GM12801 (cell line): Measurements from ENCODE around the gene AHNAK2.

ENCODE experiments used
- CTCF ChIP-seq: IDR thresholded peaks from one replicate; pipeline ENCODE4 v1.5.1; 2011; ENCODE audit warnings: control low read depth; ENCODE audit not compliant: insufficient read length; ENCODE audit errors: extremely low read depth

Gene AHNAK2

GRCh38 chr14:104976198-104977007 lies 1.8 kb downstream of the AHNAK2 start:
- no peak for TF ChIP-seq CTCF

- no peak for TF ChIP-seq CTCF
Measured at GRCh38 chr14:104975481-104976197, 2.5 kb downstream of the AHNAK2 start.

- no peak for TF ChIP-seq CTCF
Measured at GRCh38 chr14:104974665-104975390, 3.3 kb downstream of the AHNAK2 start.

- no peak for TF ChIP-seq CTCF
Measured at GRCh38 chr14:104974146-104974541, 4.0 kb downstream of the AHNAK2 start.

- TF ChIP-seq CTCF, result no peak
Measured at GRCh38 chr14:104973385-104974145, 4.6 kb downstream of the AHNAK2 start.

- no peak for TF ChIP-seq CTCF
Measured at GRCh38 chr14:104973135-104973384, 5.1 kb downstream of the AHNAK2 start.
